SK-N-SH treated with all-trans-retinoic acid at 6 μM for 48 hours (cell line): Measurements from ENCODE around the gene CTXN2.

ENCODE experiments used
- ATAC-seq: fragments of 200-7000 bp; cut with Tn5 transposase; 3 replicates; pipeline ENCODE4 v1.9.1; 2020; ENCODE audit warnings: mild to moderate bottlenecking, moderate library complexity
- ARNTL ChIP-seq: fragments of 450-650 bp; formaldehyde crosslinking; IDR thresholded peaks from 2 replicates; pipeline ENCODE4 v1.5.0; 2020; ENCODE audit warnings: low read depth, mild to moderate bottlenecking, moderate library complexity, borderline replicate concordance
- BACH2 ChIP-seq: fragments of 250-450 bp; sonication (Bioruptor Pico); IDR thresholded peaks from 2 replicates; pipeline ENCODE4 v1.9.0; 2021; ENCODE audit warnings: mild to moderate bottlenecking, borderline replicate concordance
- CREB5 ChIP-seq: fragments of 250-450 bp; sonication (Bioruptor Pico); IDR thresholded peaks from 2 replicates; pipeline ENCODE4 v1.5.1; 2020; ENCODE audit warnings: low read depth, mild to moderate bottlenecking, moderate library complexity
- CSDC2 ChIP-seq: fragments of 250-450 bp; sonication (Bioruptor Pico); IDR thresholded peaks from 2 replicates; pipeline ENCODE4 v1.5.0; 2020; ENCODE audit warnings: mild to moderate bottlenecking, moderate library complexity
- CSRNP3 ChIP-seq: fragments of 250-450 bp; sonication (Bioruptor Pico); IDR thresholded peaks from 2 replicates; pipeline ENCODE4 v1.5.1; 2021; ENCODE audit warnings: mild to moderate bottlenecking, moderate library complexity
- ESRRG ChIP-seq: fragments of 250-450 bp; sonication (Bioruptor Pico); IDR thresholded peaks from 2 replicates; pipeline ENCODE4 v1.6.1; 2021; ENCODE audit warnings: mild to moderate bottlenecking
- GLIS3 ChIP-seq: fragments of 250-450 bp; sonication (Bioruptor Pico); IDR thresholded peaks from 2 replicates; pipeline ENCODE4 v1.5.0; 2020; ENCODE audit warnings: mild to moderate bottlenecking, moderate library complexity
- ISL1 ChIP-seq: fragments of 250-450 bp; sonication (Bioruptor Pico); IDR thresholded peaks from 2 replicates; pipeline ENCODE4 v2.1.2; 2022; ENCODE audit warnings: mild to moderate bottlenecking, moderate library complexity
- PATZ1 ChIP-seq: fragments of 250-450 bp; sonication (Bioruptor Pico); IDR thresholded peaks from 2 replicates; pipeline ENCODE4 v1.8.0; 2020; ENCODE audit warnings: mild to moderate bottlenecking, moderate library complexity, borderline replicate concordance
- POU6F1 ChIP-seq: fragments of 250-450 bp; sonication (Bioruptor Pico); IDR thresholded peaks from 2 replicates; pipeline ENCODE4 v1.8.0; 2021; ENCODE audit warnings: low read depth, mild to moderate bottlenecking, moderate library complexity, borderline replicate concordance
- RARB ChIP-seq: fragments of 250-450 bp; sonication (Bioruptor Pico); IDR thresholded peaks from 2 replicates; pipeline ENCODE4 v1.8.0; 2021; ENCODE audit warnings: mild to moderate bottlenecking, moderate library complexity
- SNAI2 ChIP-seq: fragments of 250-450 bp; sonication (Bioruptor Pico); IDR thresholded peaks from 2 replicates; pipeline ENCODE4 v1.5.0; 2020; ENCODE audit warnings: mild to moderate bottlenecking, moderate library complexity
- TOX ChIP-seq: fragments of 250-450 bp; sonication (Bioruptor Pico); IDR thresholded peaks from 2 replicates; pipeline ENCODE4 v1.8.0; 2021; ENCODE audit warnings: mild to moderate bottlenecking, moderate library complexity, borderline replicate concordance
- TSHZ2 ChIP-seq: fragments of 250-450 bp; sonication (Bioruptor Pico); IDR thresholded peaks from 2 replicates; pipeline ENCODE4 v1.5.0; 2020; ENCODE audit warnings: mild to moderate bottlenecking, moderate library complexity
- ZC3H10 ChIP-seq: fragments of 250-450 bp; sonication (Bioruptor Pico); IDR thresholded peaks from 2 replicates; pipeline ENCODE4 v1.5.1; 2021; ENCODE audit warnings: mild to moderate bottlenecking, moderate library complexity
- ZFP3 ChIP-seq: fragments of 250-450 bp; sonication (Bioruptor Pico); IDR thresholded peaks from 2 replicates; pipeline ENCODE4 v1.5.0; 2020; ENCODE audit warnings: mild to moderate bottlenecking, moderate library complexity
- ZNF565 ChIP-seq: fragments of 450-650 bp; formaldehyde crosslinking; conservative IDR thresholded peaks from 2 replicates; pipeline ENCODE4 v1.5.0; 2020; ENCODE audit warnings: low read depth, mild to moderate bottlenecking, moderate library complexity

CTXN2 gene

GRCh38 chr15:48185529-48185928 is 5.9 kb upstream of the CTXN2 start:
- ATAC-seq, result no peak
- TF ChIP-seq ISL1 (CRISPR knock-in tag) (no peak), SNAI2 (no peak), CSRNP3 (CRISPR knock-in tag) (no peak), ESRRG (CRISPR knock-in tag) (no peak), PATZ1 (no peak), CSDC2 (CRISPR knock-in tag) (no peak), ZFP3 (no peak), BACH2 (CRISPR knock-in tag) (no peak), TOX (no peak)

GRCh38 chr15:48186271-48186670 is 5.2 kb upstream of the CTXN2 start:
- TF ChIP-seq TSHZ2 (CRISPR knock-in tag) (no peak), TOX (no peak), ISL1 (CRISPR knock-in tag) (0 out of 2 replicates have a peak, but pooled peaks have one; percentile 12), ZFP3 (peak; percentile 48; the same call in 1 of the 2 replicates)
- no peak for ATAC-seq

GRCh38 chr15:48190932-48191573 is 412 bp upstream of the CTXN2 start:
- peak; percentile 98 for ATAC-seq
- TF ChIP-seq ZC3H10 (CRISPR knock-in tag) (peak; percentile 51; the same call in 1 of the 2 replicates), CSDC2 (CRISPR knock-in tag) (peak; percentile 88; the same call in 1 of the 2 replicates), SNAI2 (peak; percentile 94), ZFP3 (peak; percentile 73; the same call in 1 of the 2 replicates), GLIS3 (no peak), ISL1 (CRISPR knock-in tag) (0 out of 2 replicates have a peak, but pooled peaks have one; percentile 29), PATZ1 (0 out of 2 replicates have a peak, but pooled peaks have one; percentile 26), TSHZ2 (CRISPR knock-in tag) (no peak)
- TF ChIP-seq, all 23 proteins: peak for 6

GRCh38 chr15:48202068-48202467 is 10.6 kb downstream of the CTXN2 start:
- no peak for TF ChIP-seq ISL1 (CRISPR knock-in tag)
- no peak for TF ChIP-seq RARB (CRISPR knock-in tag)
- TF ChIP-seq ZNF565 (CRISPR knock-in tag), result no peak
- TF ChIP-seq CREB5 (CRISPR knock-in tag), result no peak
- no peak for TF ChIP-seq ARNTL (CRISPR knock-in tag)
- TF ChIP-seq GLIS3, result no peak
- TF ChIP-seq POU6F1 (CRISPR knock-in tag), result no peak
- TF ChIP-seq TOX, result no peak
- ATAC-seq, result no peak
